Measurements from ENCODE around the gene ANO9.

Gene ANO9

GRCh38 chr11:380491-380890 is 61.3 kb downstream of the ANO9 start:
- DNase-seq: no peak

- no peak for DNase-seq
Observed at GRCh38 chr11:380095-380480, 61.7 kb downstream of the ANO9 start.

- DNase-seq: no peak
Observed at GRCh38 chr11:379205-380094, 62.4 kb downstream of the ANO9 start.

GRCh38 chr11:377883-378500 is 63.8 kb downstream of the ANO9 start:
- no peak for DNase-seq

- no peak for DNase-seq
Observed at GRCh38 chr11:377174-377865, 64.5 kb downstream of the ANO9 start.

GRCh38 chr11:376531-377173 is 65.2 kb downstream of the ANO9 start:
- no peak for DNase-seq

- no peak for DNase-seq
Observed at GRCh38 chr11:375065-376025, 66.5 kb downstream of the ANO9 start.

- no peak for DNase-seq
Observed at GRCh38 chr11:373716-374551, 67.9 kb downstream of the ANO9 start.

- DNase-seq: no peak
Observed at GRCh38 chr11:372809-373715, 68.7 kb downstream of the ANO9 start.

GRCh38 chr11:371716-372590 is 69.9 kb downstream of the ANO9 start:
- DNase-seq: no peak

- DNase-seq: no peak
Observed at GRCh38 chr11:371051-371450, 70.8 kb downstream of the ANO9 start.

GRCh38 chr11:370070-370941 is 71.5 kb downstream of the ANO9 start:
- no peak for DNase-seq

GRCh38 chr11:369336-370018 is 72.3 kb downstream of the ANO9 start, which contains the start of gene B4GALNT4:
TSS of gene B4GALNT4 (plus strand) at chr11:369499. CDS start at chr11:369804, 305 bp downstream.
- no peak for DNase-seq

- no peak for DNase-seq
Observed at GRCh38 chr11:368414-369335, 73.1 kb downstream of the ANO9 start.

GRCh38 chr11:367956-368413 is 73.8 kb downstream of the ANO9 start:
- DNase-seq: no peak

Data from NCI-H748 treated with DMSO at 0.1 percent for 48 hours (cell line).